Stromal cell of bone marrow (primary cell): ENCODE measurements around the gene CSAD.
"Not testable (repeated sequence)": the region's sequence is repeated elsewhere in the genome, so short reads cannot be mapped to it uniquely, and the experiment has no call there.

ENCODE experiments used
- DNase-seq: peaks from one replicate; pipeline ENCODE4 v3.0.0-alpha.2; 2012; ENCODE audit warnings: low read depth

CSAD gene

DNA sequence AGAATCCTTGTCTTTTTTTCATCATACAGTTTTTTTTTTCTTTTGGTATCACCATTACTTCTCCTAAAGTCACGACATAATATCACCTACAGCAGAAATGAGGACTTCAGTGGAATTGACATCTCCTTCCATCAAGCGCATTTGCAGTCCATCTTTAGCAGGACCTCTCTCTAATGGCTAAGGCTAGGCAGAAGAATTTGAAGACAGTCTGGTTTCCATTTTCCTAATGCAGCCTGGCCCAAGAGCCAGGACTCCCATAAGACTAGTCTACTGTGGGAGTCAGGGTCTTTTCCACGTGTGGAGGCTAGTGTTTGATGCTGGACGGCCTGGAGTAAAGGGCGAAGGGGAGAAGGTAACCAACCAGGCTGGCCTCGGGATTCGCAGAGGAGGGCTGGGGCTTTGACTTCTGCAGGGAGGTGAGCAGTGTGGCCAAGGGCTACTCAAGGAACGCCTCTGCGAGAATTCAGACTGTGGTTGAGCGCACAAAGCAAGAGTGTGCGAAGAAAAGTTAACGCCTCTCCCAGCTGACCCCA, 972 bp downstream of the CSAD start:
- DNase-seq: no peak

DNA sequence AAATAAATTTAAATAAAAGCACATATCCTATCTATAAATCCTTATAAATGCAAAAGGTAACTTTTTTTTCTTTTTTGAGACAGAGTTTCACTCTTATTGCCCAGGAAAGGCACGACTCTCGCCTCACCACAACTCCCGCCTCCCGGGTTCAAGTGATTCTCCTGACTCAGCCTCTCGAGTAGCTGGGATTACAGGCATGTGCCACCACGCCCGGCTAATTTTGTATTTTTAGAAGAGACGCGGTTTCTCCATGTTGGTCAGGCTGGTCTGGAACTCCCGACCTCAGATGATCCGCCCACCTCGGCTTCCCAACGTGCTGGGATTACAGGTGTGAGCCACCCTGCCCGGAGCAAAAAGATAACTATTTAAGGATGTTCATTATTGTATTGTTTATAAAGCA, 1.9 kb downstream of the CSAD start:
- not testable (repeated sequence) for DNase-seq

DNA sequence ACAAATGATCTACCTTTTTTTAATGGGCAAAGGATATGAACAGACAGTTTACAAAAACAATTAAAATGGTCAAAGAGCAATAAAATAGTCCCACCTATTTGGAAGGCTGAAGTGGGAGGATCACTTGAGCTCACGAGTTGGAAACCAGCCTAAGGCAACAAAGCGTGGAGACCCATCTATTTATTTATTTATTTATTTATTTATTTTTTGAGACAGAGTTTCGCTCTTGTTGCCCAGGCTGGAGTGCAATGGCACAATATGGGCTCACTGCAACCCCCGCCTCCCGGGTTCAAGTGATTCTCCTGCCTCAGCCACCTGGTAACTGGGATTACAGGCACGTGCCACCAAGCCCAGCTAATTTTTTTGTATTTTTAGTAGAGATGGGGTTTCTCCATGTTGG, 3.3 kb downstream of the CSAD start:
- DNase-seq: not testable (repeated sequence)

DNA sequence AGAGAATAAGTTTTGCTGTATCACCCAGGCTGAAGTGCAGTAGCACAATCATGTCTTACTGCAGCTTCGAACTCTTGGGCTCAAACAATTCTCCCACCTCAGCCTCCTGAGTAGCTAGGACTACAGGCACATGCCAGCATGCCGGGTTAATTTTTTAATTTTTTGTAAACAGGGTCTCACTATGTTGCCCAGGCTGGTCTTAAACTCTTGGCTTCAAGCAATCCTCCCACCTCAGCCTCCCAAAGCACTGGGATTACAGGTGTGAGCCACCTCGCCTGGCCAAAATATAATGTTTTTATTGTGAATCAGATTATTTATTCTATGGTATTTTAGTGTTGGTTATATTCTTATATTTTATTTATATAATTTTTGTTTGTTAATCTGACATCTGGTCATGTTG, 4.0 kb downstream of the CSAD start:
- no peak for DNase-seq

DNA sequence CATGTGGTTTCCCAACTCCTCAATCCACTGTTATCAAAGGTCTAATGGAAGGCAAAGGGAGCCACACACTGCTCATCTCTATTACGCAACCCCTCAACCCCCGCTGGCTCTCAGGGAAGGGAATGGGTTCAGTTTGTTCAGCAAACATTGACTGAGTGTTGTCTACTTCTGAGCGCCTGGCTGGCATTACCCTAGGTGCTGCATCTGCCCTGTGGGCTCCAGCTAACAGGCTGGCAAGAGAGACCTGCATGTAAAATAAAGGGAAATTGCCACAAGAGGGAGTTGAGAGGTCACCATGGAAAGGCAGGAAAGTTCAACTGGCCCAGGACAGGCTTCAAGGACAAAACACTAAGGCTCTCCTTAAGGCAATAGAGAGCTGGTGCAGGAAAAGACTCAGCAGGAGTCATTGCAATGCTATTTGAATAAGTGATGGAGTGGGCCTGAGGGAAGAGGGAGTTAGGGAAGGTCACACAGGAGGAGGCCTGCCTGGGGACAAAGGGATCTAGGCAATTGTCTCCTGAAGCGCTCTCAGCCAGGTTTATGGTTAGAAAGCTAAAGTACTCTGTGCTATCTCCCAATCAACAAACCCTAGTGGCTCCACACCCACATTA, 5.7 kb downstream of the CSAD start:
- DNase-seq: no peak

DNA sequence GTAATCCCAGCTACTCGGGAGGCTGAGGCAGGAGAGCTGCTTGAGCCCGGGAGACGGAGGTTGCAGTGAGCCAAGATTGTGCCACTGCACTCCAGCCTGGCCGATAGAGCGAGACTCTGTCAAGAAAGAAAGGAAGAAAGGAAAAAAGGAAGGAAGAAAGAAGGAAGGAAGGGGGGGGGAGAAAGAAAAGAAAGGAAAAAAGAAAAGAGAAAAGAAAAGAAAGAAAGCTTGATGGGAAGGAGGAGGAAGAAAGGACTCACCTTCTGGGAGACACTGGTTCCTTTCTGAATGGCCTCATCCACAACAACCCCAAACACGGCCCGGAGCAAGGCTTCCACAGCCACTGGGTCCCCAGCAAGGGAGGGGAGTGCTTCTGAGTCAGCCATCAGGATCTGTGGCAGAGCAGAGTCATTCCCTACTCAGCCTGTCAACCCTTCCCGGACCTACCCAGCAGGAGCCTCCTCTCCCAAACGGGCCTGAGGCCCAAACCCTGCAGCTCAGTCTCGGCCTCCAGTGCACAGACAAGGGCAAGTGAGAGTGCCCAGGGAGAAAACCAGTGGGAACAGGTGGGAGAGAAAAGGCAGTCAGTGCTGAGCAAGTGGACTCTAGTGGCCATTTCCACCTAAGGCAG, 7.5 kb downstream of the CSAD start:
- DNase-seq: no peak

DNA sequence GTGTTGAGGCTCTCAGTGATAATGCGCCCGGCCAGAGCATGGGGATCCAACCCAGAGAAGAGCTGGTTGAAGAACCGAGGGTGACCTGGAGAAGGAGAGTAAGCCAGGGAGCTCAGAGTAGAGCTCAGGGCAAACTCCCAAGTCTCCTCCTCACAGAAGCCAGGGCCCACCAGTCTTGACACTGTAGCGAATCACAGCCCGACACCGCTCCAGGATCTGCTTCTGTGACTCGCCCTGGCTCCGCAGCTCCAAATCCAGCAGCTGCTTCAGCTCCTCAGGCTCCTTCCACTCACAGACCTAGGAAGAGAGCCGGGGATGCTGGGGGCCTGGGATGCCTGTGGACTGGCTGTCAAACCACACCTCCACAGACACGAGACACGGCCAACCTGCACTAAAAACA, 8.4 kb downstream of the CSAD start:
- no peak for DNase-seq

DNA sequence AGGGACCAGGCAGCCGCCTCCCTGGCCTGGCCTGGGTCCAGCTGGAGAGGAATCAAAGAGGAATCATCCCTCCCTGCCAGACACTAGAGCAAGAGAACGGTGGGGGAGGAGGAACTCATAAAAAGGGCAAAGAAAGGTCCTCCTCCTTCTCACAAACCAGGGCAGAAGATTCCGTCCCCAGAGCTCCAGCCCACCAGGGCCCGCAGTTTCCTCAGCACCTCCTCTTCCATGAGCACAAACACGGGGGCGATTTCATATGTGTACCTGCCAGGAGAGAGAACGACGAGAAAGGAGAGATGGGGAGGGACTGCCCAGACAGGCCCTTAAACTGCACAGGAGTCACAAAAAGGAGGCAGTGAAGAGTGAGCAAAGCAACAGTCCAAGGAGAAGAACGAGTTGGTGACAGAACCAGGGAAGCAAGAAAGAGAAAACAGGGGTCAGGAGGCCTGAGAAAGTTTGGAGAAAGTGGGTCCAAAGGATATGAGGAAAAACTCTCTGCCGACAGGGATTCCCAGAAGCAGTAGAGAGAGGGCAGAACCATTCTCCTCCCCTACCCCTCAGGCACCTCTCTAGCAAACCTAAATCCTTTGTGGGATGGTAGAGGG, 8.9 kb downstream of the CSAD start:
- DNase-seq: no peak

DNA sequence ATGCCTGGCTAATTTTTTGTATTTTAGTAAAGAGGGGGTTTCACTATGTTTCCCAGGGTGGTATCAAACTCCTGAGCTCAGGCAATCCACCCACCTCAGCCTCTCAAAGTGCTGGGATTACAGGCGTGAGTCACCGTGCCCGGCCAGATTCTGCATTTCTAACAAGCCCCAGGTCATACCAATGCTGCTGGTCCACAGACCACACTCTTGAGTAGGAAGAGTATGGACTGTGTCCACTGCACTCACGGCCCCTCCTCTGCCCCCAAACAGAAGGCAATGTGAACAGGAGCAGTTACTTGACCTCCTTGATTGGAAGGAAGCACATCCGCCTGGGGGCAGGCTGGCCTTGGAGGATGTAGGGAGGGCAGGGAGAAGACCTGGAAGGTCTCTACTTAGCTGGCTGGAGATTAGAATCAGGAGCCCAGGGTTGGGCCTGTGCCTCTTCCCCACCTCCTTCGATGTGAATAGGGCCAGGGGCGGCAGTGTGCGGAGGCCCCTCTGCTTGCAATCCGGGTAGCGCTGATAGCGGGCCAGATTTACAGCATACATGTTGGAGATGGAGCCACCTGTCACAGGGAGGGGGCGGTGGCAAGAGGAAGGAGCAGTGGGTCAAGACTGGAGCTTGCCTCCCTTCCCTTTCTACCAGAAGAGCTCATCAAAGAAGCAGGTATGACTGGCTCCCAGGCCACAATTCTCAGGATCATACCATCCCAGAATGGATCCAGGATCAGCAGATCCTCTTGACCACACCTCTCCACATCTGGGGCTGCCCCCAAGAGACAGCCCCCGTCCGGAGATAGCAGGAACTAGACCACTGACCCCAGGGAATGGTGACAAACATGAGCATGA, 9.6 kb downstream of the CSAD start:
- DNase-seq: no peak

DNA sequence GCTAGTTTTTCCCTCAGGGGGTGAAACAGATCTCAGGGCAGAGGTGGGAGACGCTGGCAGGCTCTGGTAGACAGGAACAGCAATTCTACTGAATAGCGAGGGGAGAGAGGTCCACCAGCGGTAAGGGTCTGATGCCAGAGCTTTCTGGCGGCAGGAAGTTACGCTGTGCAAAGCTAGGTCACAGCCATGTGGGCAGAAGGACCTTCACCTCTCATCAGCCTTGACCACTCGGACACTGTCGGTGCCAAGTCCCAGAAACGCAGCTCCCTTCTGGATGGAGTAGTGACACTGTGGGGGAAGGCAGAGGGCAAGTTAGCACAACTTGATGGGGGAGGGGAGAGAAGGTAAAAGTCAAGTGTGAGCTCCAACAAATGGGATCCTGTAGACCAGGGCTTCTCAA, 10.5 kb downstream of the CSAD start:
- no peak for DNase-seq

DNA sequence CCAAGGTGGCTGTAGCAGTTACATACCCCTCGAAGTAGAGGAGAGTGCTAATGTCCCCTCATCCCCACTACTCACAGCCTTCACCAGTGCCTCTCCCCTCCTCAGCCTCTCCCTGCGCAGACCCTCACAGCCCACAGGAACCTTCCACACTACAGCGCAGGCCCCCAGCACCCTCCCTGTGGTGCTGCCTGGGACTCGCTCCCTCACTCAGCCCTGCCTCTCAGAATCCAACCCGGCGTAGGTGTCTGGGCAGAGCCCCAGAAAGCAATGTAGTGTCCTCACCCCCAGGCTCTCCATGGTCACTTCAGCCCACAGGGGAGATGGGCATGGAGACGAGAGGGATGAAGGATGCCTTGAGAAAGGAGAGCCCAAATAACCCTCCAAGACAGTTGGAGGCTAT, 11.1 kb downstream of the CSAD start:
- no peak for DNase-seq

DNA sequence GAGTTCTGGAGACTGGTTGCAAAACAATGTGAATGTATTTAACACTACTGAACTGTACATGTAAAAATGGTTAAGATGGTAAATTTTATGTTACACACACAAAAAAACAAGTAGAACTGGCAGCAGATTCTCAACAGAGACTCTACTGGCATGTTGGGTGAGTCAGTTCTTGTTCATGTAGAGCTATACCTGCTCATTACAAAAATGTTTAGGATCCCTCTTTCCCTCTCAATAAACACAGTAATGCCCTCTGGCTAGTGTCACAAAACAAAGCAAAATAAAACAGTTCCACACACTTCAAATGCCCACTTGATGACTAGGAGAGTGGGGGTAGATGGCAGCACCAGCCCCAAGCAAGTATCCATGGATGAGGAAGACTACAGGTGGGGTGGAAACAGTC, 13.9 kb downstream of the CSAD start:
- no peak for DNase-seq

DNA sequence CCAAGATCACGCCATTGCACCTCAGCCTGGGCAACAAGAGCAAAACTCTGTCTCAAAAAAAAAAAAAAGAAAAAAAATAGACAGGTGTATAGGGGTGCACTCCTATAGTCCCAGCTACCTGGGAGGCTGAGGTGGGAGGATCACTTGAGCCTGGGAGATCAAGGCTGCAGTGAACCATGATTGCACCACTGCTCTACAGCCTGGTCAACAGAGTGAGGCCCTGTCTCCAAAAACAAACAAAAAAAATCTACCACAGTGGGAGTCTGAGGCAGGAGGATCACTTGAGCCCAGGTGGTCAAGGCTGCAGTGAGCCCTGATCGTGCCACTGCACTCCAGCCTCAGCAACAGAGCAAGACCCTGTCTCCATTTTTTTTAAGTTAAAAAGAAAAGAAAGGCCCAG, 17.7 kb downstream of the CSAD start:
- not testable (repeated sequence) for DNase-seq

DNA sequence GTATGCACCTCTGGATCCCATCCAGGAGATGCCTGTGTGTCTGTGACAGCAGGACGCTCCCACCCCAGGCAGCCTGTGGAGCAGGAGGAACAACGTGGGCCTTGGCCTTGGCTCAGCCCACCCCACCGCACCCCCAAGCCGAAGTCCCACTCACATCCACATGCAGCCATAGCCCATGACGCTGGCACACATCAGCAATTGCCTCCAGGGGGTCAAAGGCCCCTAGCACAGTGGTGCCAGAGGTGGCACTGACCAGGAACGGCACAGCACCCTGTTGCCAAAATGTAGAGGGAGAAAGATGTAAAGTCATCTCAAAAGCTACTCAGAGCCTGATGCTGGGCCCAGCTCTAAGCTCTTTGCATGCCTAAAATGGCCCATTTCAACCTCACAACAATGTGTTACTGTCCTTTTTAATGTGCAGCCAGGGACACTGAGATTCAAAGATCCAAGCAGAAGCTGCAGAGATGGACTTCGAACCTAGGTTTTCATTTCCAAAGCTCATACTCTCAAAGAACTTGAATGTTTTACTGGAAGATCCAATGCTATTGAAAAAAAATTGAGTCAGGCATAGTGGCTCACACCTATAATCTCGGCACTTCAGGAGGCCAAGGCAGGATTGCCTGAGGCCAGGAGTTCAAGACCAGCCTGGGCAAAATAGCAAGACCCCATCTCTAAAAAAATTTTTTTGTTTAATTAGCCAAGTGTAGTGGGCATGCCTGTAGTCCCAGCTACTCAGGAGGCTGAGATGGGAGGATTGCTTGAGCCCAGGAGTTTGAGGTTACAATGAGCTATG, 19.4 kb downstream of the CSAD start:
- no peak for DNase-seq

DNA sequence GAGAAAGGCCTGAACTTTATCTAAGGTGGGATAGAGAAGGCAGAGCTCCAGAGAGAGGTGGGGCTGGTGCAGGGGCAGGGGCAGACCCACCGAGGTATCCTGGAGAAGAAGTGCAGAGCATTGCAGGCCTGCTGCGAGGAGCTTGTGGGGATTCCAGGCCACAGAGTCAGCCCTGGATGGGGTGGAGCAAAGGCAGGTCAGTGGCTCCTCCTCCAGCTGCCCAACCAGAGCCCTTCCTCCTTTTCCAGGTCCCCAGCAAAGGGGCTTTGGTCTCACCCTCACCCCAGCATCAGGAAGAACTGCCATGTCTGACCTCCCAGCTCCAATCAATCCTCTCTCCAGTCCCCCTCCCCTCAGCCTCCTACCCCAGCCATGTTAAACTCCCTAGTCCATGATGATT, 20.1 kb downstream of the CSAD start:
- no peak for DNase-seq

DNA sequence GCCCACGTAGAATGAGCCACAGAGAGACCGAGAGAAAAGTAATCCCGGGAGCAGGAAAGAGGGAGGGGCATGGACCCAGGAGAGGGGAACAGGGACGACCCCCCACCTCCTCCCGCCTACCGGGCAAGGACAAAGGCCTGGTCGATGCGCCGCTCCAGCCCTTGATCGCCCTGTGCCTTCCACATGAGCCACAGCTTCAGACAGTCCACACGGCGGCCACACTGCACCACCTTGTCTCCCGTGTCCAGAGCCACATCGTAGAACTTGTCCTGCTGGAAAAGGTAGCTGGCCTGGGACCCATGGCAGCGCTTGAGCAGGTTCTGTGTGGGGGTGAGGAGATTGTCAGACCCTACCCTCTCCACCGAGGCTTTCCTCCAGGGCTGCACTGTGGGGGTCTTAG, 20.7 kb downstream of the CSAD start:
- DNase-seq: no peak

DNA sequence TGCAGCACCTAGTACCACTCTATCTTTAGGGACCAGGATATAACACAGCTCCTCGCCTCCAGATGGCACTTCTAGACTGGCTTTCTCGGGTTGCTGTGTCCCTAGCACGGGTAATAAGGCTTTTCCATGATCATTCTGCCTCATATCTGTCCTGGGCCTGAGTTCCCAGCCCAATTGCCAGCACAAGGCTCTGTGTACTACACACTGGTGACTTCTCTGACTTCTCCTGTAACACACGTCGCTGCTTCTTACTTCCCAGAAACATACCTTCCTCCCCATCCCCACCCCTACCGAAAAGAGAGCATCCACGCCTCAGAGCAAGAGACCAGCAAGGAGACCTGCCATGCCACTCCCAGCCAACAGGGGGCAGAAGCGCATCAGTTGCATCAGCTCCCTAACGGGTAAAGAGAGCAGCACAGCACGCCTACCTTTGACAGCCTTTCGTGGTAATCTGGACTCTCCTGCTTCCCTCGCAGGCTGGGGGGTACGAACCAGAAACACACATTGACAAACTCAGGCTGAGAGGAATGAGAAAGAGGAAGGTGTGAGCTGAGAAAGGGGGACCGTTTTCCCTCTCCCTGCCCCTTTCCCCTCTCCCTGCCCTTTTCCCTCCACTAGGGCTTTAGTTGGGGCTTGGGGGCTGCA, 21.4 kb downstream of the CSAD start:
- DNase-seq: peak; percentile 52

DNA sequence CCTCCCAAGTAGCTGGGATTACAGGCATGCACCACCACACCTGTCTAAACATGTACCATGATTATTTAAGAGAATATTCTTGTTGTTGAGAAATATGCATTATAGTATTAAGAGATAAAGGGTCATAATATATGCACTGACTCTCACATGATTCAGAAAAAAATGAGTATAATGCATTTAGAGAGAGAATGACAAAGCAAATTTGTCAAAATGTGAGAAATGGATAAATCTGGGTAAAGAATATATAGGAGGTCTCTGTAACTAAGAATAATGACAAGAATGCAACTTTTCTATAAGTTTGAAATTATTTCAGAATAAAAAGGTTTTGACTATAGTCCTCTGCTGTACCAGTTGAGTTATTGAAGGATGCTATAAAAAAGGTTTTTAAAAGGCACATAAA, 28.3 kb downstream of the CSAD start:
- no peak for DNase-seq

DNA sequence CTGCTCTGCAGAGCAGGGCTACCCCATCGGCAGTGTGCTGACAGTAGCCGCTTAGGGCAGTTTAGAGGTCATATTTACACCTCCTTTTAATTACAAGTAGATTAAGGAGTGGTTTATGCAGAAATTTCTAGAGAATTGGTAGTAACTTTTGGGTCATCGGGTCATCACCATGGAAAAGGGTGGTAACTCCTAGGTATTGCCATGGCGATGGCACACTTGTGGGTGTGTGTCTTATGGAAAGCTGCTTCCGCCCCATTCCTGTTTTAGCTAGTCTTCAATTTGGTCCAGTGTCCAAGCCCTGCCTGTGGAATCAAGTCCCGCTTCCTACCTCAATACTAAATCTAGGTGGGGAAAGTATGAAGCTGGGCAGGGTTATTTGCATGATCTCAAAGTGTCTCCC, 29.7 kb downstream of the CSAD start:
- no peak for DNase-seq

DNA sequence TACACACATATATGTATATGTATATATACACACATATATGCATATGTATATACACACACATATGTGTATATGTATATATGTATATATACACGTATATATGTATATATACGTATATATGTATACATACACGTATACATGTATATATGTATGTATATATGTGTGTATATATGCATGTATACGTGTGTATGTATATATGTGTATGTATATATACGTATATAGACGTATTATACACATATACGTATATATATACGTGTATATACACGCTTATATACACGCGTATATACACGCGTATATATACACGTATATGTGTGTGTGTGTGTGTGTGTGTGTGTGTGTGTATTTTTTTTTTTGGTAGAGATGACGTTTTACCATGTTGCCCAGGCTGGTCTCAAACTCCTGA, 33.1 kb downstream of the CSAD start:
- DNase-seq: no peak

DNA sequence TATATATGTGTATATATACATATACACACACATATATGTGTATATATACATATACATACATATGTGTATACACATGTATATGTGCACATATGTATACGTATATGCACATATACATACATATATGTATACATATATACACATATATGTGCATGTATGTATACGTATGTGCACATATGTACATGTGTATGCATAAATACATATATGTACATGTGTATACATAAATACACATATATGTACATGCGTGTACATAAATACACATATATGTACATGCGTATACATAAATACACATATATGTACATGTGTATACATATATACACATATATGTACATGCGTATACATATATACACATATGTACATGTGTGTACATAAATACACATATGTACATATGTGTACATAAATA, 33.5 kb downstream of the CSAD start:
- DNase-seq: no peak
